H1 (cell line): ENCODE measurements around the gene KCNQ2. TPM values are rescaled to one million over a fixed set of nuclear protein-coding genes. Genes with fewer than 3 reads are reported as not detected.
A peak's percentile ranks its signal among the peaks of the same experiment; 100 is the strongest.

ENCODE experiments used
- CTCF ChIA-PET: fragments of 300-600 bp; sonication (Branson Sonifier 250); formaldehyde crosslinking; loops from one replicate; lab custom pipeline; 2021; ENCODE audit not compliant: partially characterized antibody; lab: Charles Lee
- POLR2A ChIA-PET: fragments of 300-600 bp; sonication (Branson Sonifier 250); formaldehyde crosslinking; loops from one replicate; lab custom pipeline; 2021; ENCODE audit warnings: inconsistent platforms; ENCODE audit not compliant: partially characterized antibody; lab: Charles Lee
- DNase-seq, 2 experiments: peaks; one replicate each; pipeline versions ENCODE4 v3.0.0 to v3.0.0-alpha.2; 2010 to 2022; ENCODE audit warnings: low spot score in 2 of 2, low read depth in 1 of 2, mixed read lengths in 1 of 2
- FAIRE-seq: peaks from 2 replicates; lab custom pipeline; 2011; peaks lifted over from hg19 to GRCh38; lab: Jason Lieb, UNC
- H2AFZ ChIP-seq: 2 replicates; pipeline ENCODE4 v1.8.1; 2012; ENCODE audit warnings: low read length, inconsistent platforms
- H2AK5ac ChIP-seq: 2 replicates; pipeline ENCODE4 v1.6.1; 2013; ENCODE audit warnings: low read depth, low read length
- H2BK120ac ChIP-seq: replicated peaks from 2 replicates; pipeline ENCODE3; 2013; ENCODE audit warnings: low read depth, low read length, inconsistent platforms
- H2BK12ac ChIP-seq: 2 replicates; pipeline ENCODE4 v1.6.1; 2013; ENCODE audit warnings: low read depth, low read length
- H2BK15ac ChIP-seq: 2 replicates; pipeline ENCODE4 v1.6.1; 2013; ENCODE audit warnings: low read length
- H2BK20ac ChIP-seq: 2 replicates; pipeline ENCODE4 v1.6.1; 2013; ENCODE audit warnings: low read length
- H2BK5ac ChIP-seq: 2 replicates; pipeline ENCODE4 v1.6.1; 2013; ENCODE audit warnings: low read depth, low read length
- H3K14ac ChIP-seq: 2 replicates; pipeline ENCODE4 v1.6.1; 2013; ENCODE audit warnings: inconsistent platforms; ENCODE audit not compliant: insufficient read length
- H3K18ac ChIP-seq: 2 replicates; pipeline ENCODE4 v1.6.1; 2013; ENCODE audit warnings: low read length; ENCODE audit errors: extremely low read depth
- H3K23ac ChIP-seq: 2 replicates; pipeline ENCODE4 v1.6.1; 2013; ENCODE audit warnings: inconsistent platforms; ENCODE audit not compliant: insufficient read length
- H3K23me2 ChIP-seq: 2 replicates; pipeline ENCODE4 v1.6.1; 2013; ENCODE audit warnings: low read depth, low read length
- H3K27ac ChIP-seq: 2 replicates; pipeline ENCODE4 v1.6.1; 2011; ENCODE audit warnings: low read depth, low read length, inconsistent platforms
- H3K27me3 ChIP-seq, 4 experiments: replicated peaks in 1 of 4; 1 replicate in 1 of 4; 2 replicates in 3 of 4; pipeline versions ENCODE4 v1.6.1 to v1.8.1; 2011 to 2013; ENCODE audit warnings: low read length in 3 of 4, mild to moderate bottlenecking in 3 of 4, inconsistent platforms in 2 of 4, mixed read lengths in 2 of 4, moderate library complexity in 1 of 4; ENCODE audit not compliant: control insufficient read depth in 3 of 4, insufficient read depth in 3 of 4; ENCODE audit errors: extremely low read depth in 1 of 4
- H3K36me3 ChIP-seq, 4 experiments: 2 replicates each; pipeline versions ENCODE4 v1.6.1 to v1.8.1; 2011 to 2013; ENCODE audit warnings: mild to moderate bottlenecking in 4 of 4, low read length in 3 of 4, moderate library complexity in 2 of 4, control low read depth in 1 of 4, inconsistent platforms in 1 of 4; ENCODE audit not compliant: insufficient read depth in 4 of 4, control insufficient read depth in 2 of 4
- H3K4ac ChIP-seq: replicated peaks from 2 replicates; pipeline ENCODE3; 2013; ENCODE audit warnings: low read length, low read depth, mixed read lengths, inconsistent platforms; ENCODE audit not compliant: insufficient read length
- H3K4me1 ChIP-seq, 4 experiments: replicated peaks in 1 of 4; 1 replicate in 1 of 4; 2 replicates in 3 of 4; pipeline versions ENCODE4 v1.6.1 to v1.8.1; 2011 to 2013; ENCODE audit warnings: low read length in 3 of 4, inconsistent platforms in 2 of 4, mixed read lengths in 1 of 4; ENCODE audit not compliant: insufficient read depth in 4 of 4, control insufficient read depth in 3 of 4
- H3K4me2 ChIP-seq, 2 experiments: 2 replicates each; pipeline versions ENCODE4 v1.6.1 to v1.8.1; 2011 to 2013; ENCODE audit warnings: low read depth in 2 of 2, low read length in 2 of 2, control low read depth in 1 of 2, inconsistent platforms in 1 of 2, mild to moderate bottlenecking in 1 of 2; ENCODE audit not compliant: insufficient read depth in 1 of 2
- H3K4me3 ChIP-seq, 4 experiments: fragments of 200-600, 300-600 bp in 1 of 4; sonication (generic), shearing (Covaris generic), sonication (Bioruptor Twin) in 1 of 4; 2 replicates each; pipeline versions ENCODE4 v1.5.1 to v1.8.1; 2011 to 2016; ENCODE audit warnings: low read length in 4 of 4, low read depth in 3 of 4, control low read depth in 2 of 4, inconsistent platforms in 2 of 4, mild to moderate bottlenecking in 2 of 4, mixed read lengths in 1 of 4, moderate library complexity in 1 of 4; ENCODE audit not compliant: insufficient read depth in 2 of 4; ENCODE audit errors: extremely low read depth in 1 of 4
- H3K56ac ChIP-seq: replicated peaks from 2 replicates; pipeline ENCODE3; 2013; ENCODE audit warnings: low read depth, mild to moderate bottlenecking, mixed read lengths, low read length, inconsistent platforms; ENCODE audit not compliant: insufficient read length
- H3K79me1 ChIP-seq: 2 replicates; pipeline ENCODE4 v1.6.1; 2013; ENCODE audit warnings: low read depth, low read length, control low read depth
- H3K79me2 ChIP-seq, 2 experiments: 2 replicates each; pipeline versions ENCODE4 v1.6.1 to v1.8.1; 2012 to 2013; ENCODE audit warnings: low read length in 2 of 2, mild to moderate bottlenecking in 2 of 2, inconsistent platforms in 1 of 2; ENCODE audit not compliant: insufficient read depth in 2 of 2, control insufficient read depth in 1 of 2
- H3K9ac ChIP-seq, 4 experiments: replicated peaks in 1 of 4; 1 replicate in 1 of 4; 2 replicates in 3 of 4; pipeline versions ENCODE4 v1.6.1 to v1.8.1; 2011 to 2013; ENCODE audit warnings: low read depth in 3 of 4, low read length in 3 of 4, control low read depth in 2 of 4, mild to moderate bottlenecking in 2 of 4, moderate library complexity in 2 of 4, inconsistent platforms in 1 of 4; ENCODE audit errors: extremely low read depth in 1 of 4
- H3K9me3 ChIP-seq, 2 experiments: 2 replicates each; pipeline versions ENCODE4 v1.6.1 to v1.8.1; 2012 to 2013; ENCODE audit warnings: mild to moderate bottlenecking in 2 of 2, moderate library complexity in 2 of 2, control low read depth in 1 of 2, inconsistent platforms in 1 of 2, low read depth in 1 of 2, low read length in 1 of 2, mixed read lengths in 1 of 2; ENCODE audit not compliant: insufficient read depth in 2 of 2
- H4K20me1 ChIP-seq, 2 experiments: replicated peaks in 1 of 2; 2 replicates each; pipeline versions ENCODE3 to v1.8.1; 2011 to 2013; ENCODE audit warnings: inconsistent platforms in 2 of 2, low read length in 2 of 2, mild to moderate bottlenecking in 1 of 2; ENCODE audit not compliant: insufficient read depth in 2 of 2, control insufficient read depth in 1 of 2
- H4K5ac ChIP-seq: 2 replicates; pipeline ENCODE4 v1.6.1; 2013; ENCODE audit warnings: low read length, low read depth, mixed read lengths, inconsistent platforms; ENCODE audit not compliant: insufficient read length
- H4K8ac ChIP-seq: 2 replicates; pipeline ENCODE4 v1.8.0; 2013; ENCODE audit warnings: mild to moderate bottlenecking, moderate library complexity, low read length, inconsistent platforms; ENCODE audit not compliant: insufficient read depth; ENCODE audit errors: extremely low read depth
- H4K91ac ChIP-seq: replicated peaks from 2 replicates; pipeline ENCODE3; 2013; ENCODE audit warnings: low read length, mixed read lengths, inconsistent platforms; ENCODE audit not compliant: insufficient read length
- FOSL1 ChIP-seq: IDR thresholded peaks from 2 replicates; pipeline ENCODE4 v1.6.1; 2011; ENCODE audit warnings: mild to moderate bottlenecking, low read depth, low read length, moderate library complexity; ENCODE audit not compliant: insufficient read depth
- GABPA ChIP-seq: IDR thresholded peaks from 2 replicates; pipeline ENCODE4 v1.6.1; 2011; ENCODE audit warnings: mild to moderate bottlenecking, low read length, moderate library complexity, borderline replicate concordance; ENCODE audit not compliant: insufficient read depth
- POLR2A ChIP-seq, 2 experiments: IDR thresholded peaks; 1 replicate in 1 of 2; 2 replicates in 1 of 2; pipeline ENCODE4 v1.6.1; 2011; ENCODE audit warnings: low read depth in 2 of 2, low read length in 2 of 2, mild to moderate bottlenecking in 2 of 2; ENCODE audit errors: control extremely low read depth in 1 of 2
- RAD21 ChIP-seq, 2 experiments: IDR thresholded peaks in 1 of 2; conservative IDR thresholded peaks in 1 of 2; 2 replicates each; pipeline ENCODE4 v1.6.1; 2011; ENCODE audit warnings: low read depth in 2 of 2, low read length in 2 of 2, improper control_type of control experiment in 1 of 2, inconsistent platforms in 1 of 2, mild to moderate bottlenecking in 1 of 2, moderate library complexity in 1 of 2
- TBP ChIP-seq: IDR thresholded peaks from 2 replicates; pipeline ENCODE4 v1.6.1; 2011; ENCODE audit warnings: low read depth, low read length, improper control_type of control experiment
- WGBS, 2 experiments: shearing (Covaris generic) in 1 of 2; methylation state at CpG; one replicate each; pipeline versions ENCODE4 v1.1.6 to v1.1.7; 2013 to 2015; ENCODE audit warnings: low lambda C conversion rate in 2 of 2, mixed read lengths in 2 of 2, inconsistent platforms in 1 of 2, low coverage in 1 of 2, missing lambda C conversion rate in 1 of 2; ENCODE audit not compliant: insufficient replicate concordance in 2 of 2, insufficient coverage in 1 of 2, insufficient read length in 1 of 2; ENCODE audit errors: extremely low coverage in 1 of 2, missing lambda C conversion rate in 1 of 2; 5-methylcytosine and 5-hydroxymethylcytosine counted together
- polyA plus RNA-seq, 7 experiments: library from polyadenylated mRNA; depleted of rRNA in 3 of 7; stranded (reverse) in 5 of 7; unstranded in 2 of 7; fragments of >200 nt in 5 of 7; fragments of 200-250 nt in 2 of 7; gene quantifications; 1 replicate in 5 of 7; 2 replicates in 1 of 7; 4 replicates in 1 of 7; pipeline versions ENCODE4 v1.2.1 to v1.2.3, GENCODE V29; 2011 to 2013; ENCODE audit warnings: missing spikeins in 2 of 7, mixed read lengths in 2 of 7
- total RNA-seq: library from RNA; stranded (reverse); fragmentation: NEBNext Ultra II Directional; extraction: Animal tissue kit (Norgen Biotek cat#: 25700); gene quantifications from 2 replicates; pipeline ENCODE4 v1.2.1, GENCODE V29; 2021
- TF ChIP-seq, protein P1 (sequence below): IDR thresholded peaks from 2 replicates; pipeline ENCODE4 v1.6.1; 2012; ENCODE audit warnings: inconsistent platforms
- TF ChIP-seq, protein P2 (sequence below): IDR thresholded peaks from 2 replicates; pipeline ENCODE4 v1.6.1; 2011; ENCODE audit warnings: low read depth, mild to moderate bottlenecking, low read length; ENCODE audit not compliant: insufficient read depth

KCNQ2 gene
- total and polyA plus RNA-seq, 2 of the 8 experiments (the other 6 are each of a cell fraction or from before 2014, with no cell fraction given), result 82.6 to 243 TPM

DNA sequence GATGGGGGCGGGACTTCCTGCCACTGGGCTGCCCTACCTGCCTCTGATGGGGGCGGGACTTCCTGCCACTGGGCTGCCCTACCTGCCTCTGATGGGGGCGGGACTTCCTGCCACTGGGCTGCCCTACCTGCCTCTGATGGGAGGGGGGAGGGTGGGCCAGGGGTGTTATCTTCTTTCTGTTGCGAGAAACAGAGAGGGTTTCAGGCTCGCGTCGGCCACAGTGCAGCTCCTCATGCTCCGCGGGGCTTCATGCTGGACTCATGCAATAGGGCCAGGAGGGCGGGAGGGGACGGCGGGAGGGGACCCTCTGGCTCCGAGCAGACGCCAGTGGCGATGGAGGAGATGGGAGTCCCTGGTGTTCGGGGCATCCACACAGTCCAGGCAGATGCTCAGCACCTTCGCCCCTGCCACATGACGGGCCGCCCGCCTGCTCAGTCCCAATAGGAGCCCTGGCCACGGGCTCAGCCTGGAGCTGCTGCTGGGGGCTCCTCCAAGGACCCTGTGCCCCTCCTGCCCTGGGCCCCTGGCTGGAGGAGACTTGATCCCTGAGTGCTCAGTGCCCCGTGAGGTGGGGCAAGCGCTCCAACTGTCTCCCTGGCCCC lies 62.5 kb downstream of the KCNQ2 start:
- peaks cover 4% of the 10 kb centered on the region; the same call in 1 of the 2 replicates for H3K23me2 ChIP-seq
- H2AK5ac ChIP-seq, result no peak overlapping the region; the same call in 1 of the 2 replicates
- H3K18ac ChIP-seq, result peak overlapping the region; percentile 93
- no peaks in the 10 kb centered on the region for H4K20me1 ChIP-seq
- peaks cover 0 to 10% (median 7%) of the 10 kb centered on the region in 4 experiments; a peak in 4 of 7 replicates for H3K4me1 ChIP-seq
- no peak overlapping the region for H2AFZ ChIP-seq
- POLR2A ChIA-PET, result interaction anchor here (1.0 to 1.1 kb wide), 2 partner anchors 9 to 118 kb away, joined by 3 read pairs; no protein-coding TSS in a partner anchor
- DNase-seq (no peak), FAIRE-seq (no peak)
- H2BK20ac ChIP-seq, result peak overlapping the region; percentile 34; the same call in 1 of the 2 replicates
- H3K79me2 ChIP-seq, result no peaks in the 10 kb centered on the region
- H3K14ac ChIP-seq, result no peak overlapping the region
- CTCF ChIA-PET, result interaction anchor here (0.7 to 2.5 kb wide), 7 partner anchors 12 to 100 kb away, joined by 3 to 15 read pairs (median 3); no protein-coding TSS in a partner anchor
- no peaks in the 10 kb centered on the region for H3K9me3 ChIP-seq
- TF ChIP-seq GABPA, result peak; percentile 73; the same call in 1 of the 2 replicates
- TF ChIP-seq RAD21 (IDR thresholded peaks at IDR 0.05 in 1 of 2, conservative IDR thresholded peaks at IDR 0.05 in 1 of 2; ENCODE audit: low read depth in 2 of 2, low read length in 2 of 2), result no peak
- TF ChIP-seq, protein P1, sequence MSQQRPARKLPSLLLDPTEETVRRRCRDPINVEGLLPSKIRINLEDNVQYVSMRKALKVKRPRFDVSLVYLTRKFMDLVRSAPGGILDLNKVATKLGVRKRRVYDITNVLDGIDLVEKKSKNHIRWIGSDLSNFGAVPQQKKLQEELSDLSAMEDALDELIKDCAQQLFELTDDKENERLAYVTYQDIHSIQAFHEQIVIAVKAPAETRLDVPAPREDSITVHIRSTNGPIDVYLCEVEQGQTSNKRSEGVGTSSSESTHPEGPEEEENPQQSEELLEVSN, result peak; percentile 29; the same call in 1 of the 2 replicates
- TF ChIP-seq, protein P2, sequence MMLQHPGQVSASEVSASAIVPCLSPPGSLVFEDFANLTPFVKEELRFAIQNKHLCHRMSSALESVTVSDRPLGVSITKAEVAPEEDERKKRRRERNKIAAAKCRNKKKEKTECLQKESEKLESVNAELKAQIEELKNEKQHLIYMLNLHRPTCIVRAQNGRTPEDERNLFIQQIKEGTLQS, result no peak
- TF ChIP-seq FOSL1, result no peak
- no peak for TF ChIP-seq TBP
- peak in 1 of 2 experiments; percentile 49; a peak in 1 of 3 replicates for TF ChIP-seq POLR2A (IDR thresholded peaks at IDR 0.05; ENCODE audit: control extremely low read depth in 1 of 2, low read depth in 2 of 2, low read length in 2 of 2)
- H3K4me2 ChIP-seq, result peak overlapping the region; percentile 61 to 64
- no peak overlapping the region for H3K23ac ChIP-seq
- no peaks in the 10 kb centered on the region for H3K36me3 ChIP-seq
- peak overlapping the region; percentile 96 for H4K91ac ChIP-seq
- H3K56ac ChIP-seq, result peak overlapping the region; percentile 77
- H2BK12ac ChIP-seq, result peak overlapping the region; percentile 39; the same call in 1 of the 2 replicates
- H3K79me1 ChIP-seq, result no peaks in the 10 kb centered on the region
- peak overlapping the region; percentile 82; the same call in 1 of the 2 replicates for H2BK15ac ChIP-seq
- no peaks in the 10 kb centered on the region for H3K27me3 ChIP-seq
- H3K9ac ChIP-seq, result no peak overlapping the region; a peak in 2 of 7 replicates
- H3K4me3 ChIP-seq, result peak overlapping the region in 2 of 4 experiments; percentile 24 to 52; a peak in 3 of 8 replicates
- 46% methylated on average over 12 of the region's 23 CpGs; no CpG with 5 or more reads in 1 of the 2 experiments for WGBS, 2 experiments
- peak overlapping the region; percentile 80; the same call in 1 of the 2 replicates for H2BK5ac ChIP-seq
- H3K4ac ChIP-seq, result peak overlapping the region; percentile 99
- H2BK120ac ChIP-seq, result peak overlapping the region; percentile 72
- H4K8ac ChIP-seq, result peak overlapping the region; percentile 91
- H4K5ac ChIP-seq, result peak overlapping the region; percentile 95
- H3K27ac ChIP-seq, result no peak overlapping the region; the same call in 1 of the 2 replicates
